ENCODE measurements around the gene NNMT. TPM values are rescaled to one million over a fixed set of nuclear protein-coding genes. Genes with fewer than 3 reads are reported as not detected.

NNMT gene
- polyA plus RNA-seq, 1 donor from 2014 or later = not detected

- Histone ChIP-seq H3K9me3 (ENCODE audit: low read length) (no peaks in the 10 kb centered on the region), H3K79me2 (replicated peaks; ENCODE audit: insufficient read depth, low read length) (no peaks in the 10 kb centered on the region), H2AFZ (ENCODE audit: low read depth, low read length) (no peak overlapping the region), H3K4me3 (ENCODE audit: low read length) (no peak overlapping the region), H3K4me2 (ENCODE audit: low read length) (no peak overlapping the region), H3K27me3 (ENCODE audit: insufficient read depth, low read depth, low read length) (no peaks in the 10 kb centered on the region), H3K9me2 (ENCODE audit: insufficient read depth, low read length) (no peaks in the 10 kb centered on the region), H3F3A (ENCODE audit: insufficient read depth, low read length, poor library complexity, severe bottlenecking) (no peaks in the 10 kb centered on the region), H3K9ac (ENCODE audit: low read length) (no peak overlapping the region), H4K20me1 (ENCODE audit: insufficient read depth) (no peaks in the 10 kb centered on the region), H3K36me3 (ENCODE audit: insufficient read depth, low read length) (no peaks in the 10 kb centered on the region), H3K27ac (ENCODE audit: low read length) (no peak overlapping the region)
- TF ChIP-seq EZH2 (IDR thresholded peaks at IDR 0.05; ENCODE audit: borderline replicate concordance, insufficient read depth, low read length, poor library complexity, severe bottlenecking) (no peak), RAD21 (conservative IDR thresholded peaks at IDR 0.05) (no peak), EP300 (conservative IDR thresholded peaks at IDR 0.05; ENCODE audit: poor library complexity, severe bottlenecking) (no peak), SMC3 (conservative IDR thresholded peaks at IDR 0.05; ENCODE audit: poor library complexity) (no peak), MXI1 (conservative IDR thresholded peaks at IDR 0.05; ENCODE audit: poor library complexity, severe bottlenecking) (no peak), CTCF (IDR thresholded peaks at IDR 0.05; ENCODE audit: poor library complexity, severe bottlenecking) (no peak), REST (IDR thresholded peaks at IDR 0.05; ENCODE audit: borderline replicate concordance) (no peak), TAF1 (IDR thresholded peaks at IDR 0.05; ENCODE audit: low read depth) (no peak), POLR2AphosphoS5 (IDR thresholded peaks at IDR 0.05) (no peak)
Observed at GRCh38 chr11:114318361-114318760, 22.2 kb downstream of the NNMT start.

GRCh38 chr11:114319716-114320328 lies 23.6 kb downstream of the NNMT start:
- H3K27me3 ChIP-seq (ENCODE audit: insufficient read depth, low read depth, low read length) = no peaks in the 10 kb centered on the region
- H3K9ac ChIP-seq (ENCODE audit: low read length) = no peak overlapping the region
- H3K9me3 ChIP-seq (ENCODE audit: low read length) = no peaks in the 10 kb centered on the region
- H3K4me2 ChIP-seq (ENCODE audit: low read length) = no peak overlapping the region
- no peak overlapping the region for H3K27ac ChIP-seq (ENCODE audit: low read length)
- H3K4me3 ChIP-seq (ENCODE audit: low read length) = no peak overlapping the region
- no peaks in the 10 kb centered on the region for H3F3A ChIP-seq (ENCODE audit: insufficient read depth, low read length, poor library complexity, severe bottlenecking)
- no peaks in the 10 kb centered on the region for H3K79me2 ChIP-seq (replicated peaks; ENCODE audit: insufficient read depth, low read length)
- TF ChIP-seq EP300 (conservative IDR thresholded peaks at IDR 0.05; ENCODE audit: poor library complexity, severe bottlenecking) (no peak), TAF1 (IDR thresholded peaks at IDR 0.05; ENCODE audit: low read depth) (no peak), RAD21 (conservative IDR thresholded peaks at IDR 0.05) (no peak), POLR2AphosphoS5 (IDR thresholded peaks at IDR 0.05) (no peak), CTCF (IDR thresholded peaks at IDR 0.05; ENCODE audit: poor library complexity, severe bottlenecking) (no peak), MXI1 (conservative IDR thresholded peaks at IDR 0.05; ENCODE audit: poor library complexity, severe bottlenecking) (no peak), SMC3 (conservative IDR thresholded peaks at IDR 0.05; ENCODE audit: poor library complexity) (no peak), REST (IDR thresholded peaks at IDR 0.05; ENCODE audit: borderline replicate concordance) (no peak), EZH2 (IDR thresholded peaks at IDR 0.05; ENCODE audit: borderline replicate concordance, insufficient read depth, low read length, poor library complexity, severe bottlenecking) (no peak)
- H3K36me3 ChIP-seq (ENCODE audit: insufficient read depth, low read length) = no peaks in the 10 kb centered on the region
- no peaks in the 10 kb centered on the region for H3K9me2 ChIP-seq (ENCODE audit: insufficient read depth, low read length)
- no peak overlapping the region for H2AFZ ChIP-seq (ENCODE audit: low read depth, low read length)
- H4K20me1 ChIP-seq (ENCODE audit: insufficient read depth) = no peaks in the 10 kb centered on the region
